Erythroblast (primary cell): ENCODE data around the gene ANKRD62.

Source experiments
- DNase-seq, 2 experiments: peaks; one replicate each; lab custom pipeline; 2025; lab: John Stamatoyannopoulos, UW
- GATA1 ChIP-seq: IDR thresholded peaks from 2 replicates; pipeline ENCODE4 v1.6.1; 2011; ENCODE audit warnings: low read depth, mild to moderate bottlenecking, control low read depth, low read length, moderate library complexity
- POLR2A ChIP-seq: IDR thresholded peaks from 2 replicates; pipeline ENCODE4 v1.6.1; 2011; ENCODE audit warnings: mild to moderate bottlenecking, low read length

Gene ANKRD62

DNA sequence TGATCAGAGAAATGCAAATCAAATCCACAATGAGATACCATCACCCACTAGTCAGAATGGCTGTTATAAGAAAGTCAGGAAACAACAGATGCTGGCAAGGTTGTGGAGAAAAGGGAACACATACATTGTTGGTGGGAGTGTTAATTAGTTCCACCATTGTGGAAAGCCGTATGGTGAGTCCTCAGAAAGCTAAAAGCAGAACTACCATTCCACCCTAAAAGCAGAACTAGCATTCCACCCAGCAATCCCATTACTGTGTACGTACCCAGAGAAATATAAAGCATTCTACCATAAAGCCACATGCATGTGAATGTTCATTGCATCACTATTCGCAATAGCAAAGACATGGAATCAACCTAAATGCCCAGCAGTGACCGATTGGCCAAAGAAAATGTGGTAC, 60.7 kb downstream of the ANKRD62 start:
- TF ChIP-seq POLR2A (no peak), GATA1 (no peak)
- no peak for DNase-seq

DNA sequence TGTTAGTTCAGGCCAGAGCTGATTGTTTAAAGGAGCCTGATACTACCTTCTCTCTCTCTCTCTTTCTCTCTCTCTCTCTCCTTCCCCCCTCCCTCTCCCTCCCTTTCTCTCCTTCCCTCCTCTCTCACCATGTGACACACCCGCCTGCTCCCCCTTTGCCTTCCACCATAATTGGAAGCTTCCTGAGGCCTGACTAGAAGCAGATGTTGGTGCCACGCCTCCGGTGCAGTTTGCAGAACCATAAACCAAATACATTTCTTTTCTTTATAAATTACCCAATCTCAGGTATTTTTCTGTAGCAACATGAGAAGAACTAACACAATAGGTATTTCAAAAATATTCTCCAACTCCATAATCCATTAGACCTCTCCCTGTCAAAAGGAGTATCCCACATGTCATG, 62.4 kb downstream of the ANKRD62 start:
- DNase-seq: no peak
- TF ChIP-seq GATA1: no peak
- TF ChIP-seq POLR2A: no peak

DNA sequence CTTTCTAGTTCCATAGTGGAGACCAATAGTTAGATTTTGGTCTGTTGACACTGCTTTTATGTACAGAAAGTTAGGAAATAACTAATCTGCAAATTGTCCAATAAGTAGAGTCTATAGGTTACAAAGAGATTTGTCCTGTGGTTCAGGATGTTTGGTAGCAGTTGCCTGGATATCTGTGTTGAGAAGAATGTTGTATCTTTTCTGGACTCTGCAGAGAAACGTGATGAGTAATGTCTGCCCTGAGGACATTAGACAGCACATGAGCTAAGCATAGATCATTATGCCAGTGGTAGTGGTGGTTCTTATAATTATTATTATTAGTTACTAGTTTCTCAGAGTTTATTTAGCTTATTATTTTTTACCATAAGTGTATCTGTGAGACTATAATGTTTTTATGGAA, 65.8 kb downstream of the ANKRD62 start:
- no peak for TF ChIP-seq POLR2A
- TF ChIP-seq GATA1: no peak
- DNase-seq: no peak

DNA sequence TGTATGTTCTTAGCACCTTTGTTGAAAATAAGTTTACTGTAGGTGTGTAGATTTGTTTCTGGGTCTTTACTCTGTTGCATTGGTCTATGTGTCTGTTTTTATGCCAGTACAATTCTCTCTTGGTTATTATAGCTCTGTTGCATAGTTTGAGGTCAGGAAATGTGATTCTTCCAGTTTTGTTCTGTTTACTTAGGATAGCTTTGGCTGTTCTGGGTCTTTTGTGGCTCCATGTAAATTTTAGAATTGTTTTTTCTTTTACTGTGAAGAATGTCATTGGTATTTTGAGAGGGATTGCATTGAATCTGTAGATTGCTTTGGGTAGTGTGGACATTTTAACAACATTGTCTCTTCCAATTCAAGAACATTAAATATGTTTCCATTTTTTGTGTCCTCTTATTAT, 69.1 kb downstream of the ANKRD62 start:
- DNase-seq: no peak
- no peak for TF ChIP-seq POLR2A
- TF ChIP-seq GATA1: no peak

DNA sequence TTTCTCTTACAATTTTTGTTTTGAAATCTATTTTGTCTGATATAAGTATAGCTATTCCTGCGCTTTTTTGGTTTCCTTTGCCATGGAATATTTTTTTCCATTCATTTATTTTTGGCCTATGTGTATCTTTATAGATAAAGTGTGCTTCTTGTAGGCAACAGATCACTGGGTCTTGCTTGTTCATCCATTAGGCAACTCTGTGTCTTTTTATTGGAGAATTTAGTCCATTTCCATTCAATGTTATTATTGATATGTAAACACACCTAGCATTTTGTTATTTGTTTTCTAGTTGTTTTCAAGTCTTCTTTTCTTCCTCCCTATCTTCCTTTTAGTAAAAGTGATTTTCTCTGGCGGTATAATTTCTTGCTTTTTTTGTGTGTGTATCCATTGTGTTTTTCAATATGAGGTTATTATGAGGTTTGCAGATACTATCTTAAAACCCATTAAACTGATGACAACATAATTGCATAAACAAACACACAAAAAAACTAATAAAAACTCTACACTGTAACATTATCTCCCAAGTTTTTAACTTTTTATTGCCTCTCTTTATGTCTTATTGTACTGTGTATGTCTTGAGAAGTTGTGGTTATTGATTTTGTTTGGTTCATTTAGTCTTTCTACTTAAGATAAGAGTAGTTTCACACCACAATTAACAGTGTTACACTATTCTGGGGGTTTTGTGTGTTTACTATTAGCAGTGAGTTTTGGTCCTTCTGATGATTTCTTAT, 71.6 kb downstream of the ANKRD62 start:
- TF ChIP-seq POLR2A: no peak
- no peak for TF ChIP-seq GATA1

More for the DNA sequence above, 71.6 kb downstream of the ANKRD62 start:
- no peak for DNase-seq
